ENCODE results near the gene GDF15.

GRCh38 chr19:18380843-18381242 lies 5.1 kb upstream of the GDF15 start:
- TF ChIP-seq, protein P1, sequence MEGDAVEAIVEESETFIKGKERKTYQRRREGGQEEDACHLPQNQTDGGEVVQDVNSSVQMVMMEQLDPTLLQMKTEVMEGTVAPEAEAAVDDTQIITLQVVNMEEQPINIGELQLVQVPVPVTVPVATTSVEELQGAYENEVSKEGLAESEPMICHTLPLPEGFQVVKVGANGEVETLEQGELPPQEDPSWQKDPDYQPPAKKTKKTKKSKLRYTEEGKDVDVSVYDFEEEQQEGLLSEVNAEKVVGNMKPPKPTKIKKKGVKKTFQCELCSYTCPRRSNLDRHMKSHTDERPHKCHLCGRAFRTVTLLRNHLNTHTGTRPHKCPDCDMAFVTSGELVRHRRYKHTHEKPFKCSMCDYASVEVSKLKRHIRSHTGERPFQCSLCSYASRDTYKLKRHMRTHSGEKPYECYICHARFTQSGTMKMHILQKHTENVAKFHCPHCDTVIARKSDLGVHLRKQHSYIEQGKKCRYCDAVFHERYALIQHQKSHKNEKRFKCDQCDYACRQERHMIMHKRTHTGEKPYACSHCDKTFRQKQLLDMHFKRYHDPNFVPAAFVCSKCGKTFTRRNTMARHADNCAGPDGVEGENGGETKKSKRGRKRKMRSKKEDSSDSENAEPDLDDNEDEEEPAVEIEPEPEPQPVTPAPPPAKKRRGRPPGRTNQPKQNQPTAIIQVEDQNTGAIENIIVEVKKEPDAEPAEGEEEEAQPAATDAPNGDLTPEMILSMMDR (IDR thresholded peaks at IDR 0.05), result no peak
- no peak for TF ChIP-seq POLR2A (IDR thresholded peaks at IDR 0.05)

All from testis (tissue), 2 donors.